Measurements from ENCODE around the gene OR10G2. TPM values are rescaled to one million over a fixed set of nuclear protein-coding genes. Genes with fewer than 3 reads are reported as not detected.

The OR10G2 gene, protein sequence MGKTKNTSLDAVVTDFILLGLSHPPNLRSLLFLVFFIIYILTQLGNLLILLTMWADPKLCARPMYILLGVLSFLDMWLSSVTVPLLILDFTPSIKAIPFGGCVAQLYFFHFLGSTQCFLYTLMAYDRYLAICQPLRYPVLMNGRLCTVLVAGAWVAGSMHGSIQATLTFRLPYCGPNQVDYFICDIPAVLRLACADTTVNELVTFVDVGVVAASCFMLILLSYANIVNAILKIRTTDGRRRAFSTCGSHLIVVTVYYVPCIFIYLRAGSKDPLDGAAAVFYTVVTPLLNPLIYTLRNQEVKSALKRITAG
- total RNA-seq (2022; extraction: Qiagen RNA extraction): not detected in 5 replicates

DNA sequence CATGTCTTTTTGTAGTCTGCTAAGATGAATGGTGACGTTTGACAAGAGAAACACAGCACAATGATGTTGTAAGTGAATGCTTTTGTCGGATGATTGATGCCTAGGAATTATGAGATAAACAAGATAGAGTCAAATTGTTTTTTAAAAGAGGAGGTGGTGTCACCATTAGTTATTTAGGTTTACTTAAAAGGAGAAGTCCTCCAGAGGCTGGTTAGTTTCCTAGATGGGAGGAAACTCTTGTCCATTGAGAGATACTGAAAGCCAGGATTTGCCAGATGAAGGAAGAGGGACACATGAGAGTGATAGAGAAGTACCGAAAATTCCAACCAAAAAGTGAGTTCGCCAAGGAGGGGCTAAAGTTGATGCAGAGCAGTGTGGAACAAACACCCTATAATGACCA lies at the start of gene OR10G2:
Gene OR10G2 (minus strand): TSS at position 101 of the 400 bp plus-strand sequence. CDS start 98 bp downstream, at position 3.

DNA sequence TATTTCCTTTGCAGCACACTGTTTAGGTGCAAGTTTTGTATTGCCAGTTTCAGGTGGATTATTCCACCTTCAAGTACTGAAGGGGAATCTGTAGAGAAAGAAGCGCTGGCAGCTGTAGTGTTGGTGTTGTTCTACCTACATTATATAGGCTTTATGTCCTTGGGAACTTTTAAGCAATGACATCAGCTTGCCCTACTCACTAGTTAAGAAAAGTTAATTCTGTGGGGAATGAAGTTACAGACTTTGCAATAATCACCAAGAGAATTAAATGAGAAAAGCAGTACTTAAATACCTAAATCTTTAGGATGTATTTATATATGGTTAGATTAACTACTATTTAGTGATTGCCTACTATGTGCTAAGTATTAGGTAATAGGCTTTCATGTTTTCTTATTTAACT lies 39.0 kb upstream of the OR10G2 start, which contains the start of gene OR4E1:
Gene OR4E1 (minus strand): TSS at position 101 of the 400 bp plus-strand sequence. CDS start 2,883 bp downstream, outside the sequence.

DNA sequence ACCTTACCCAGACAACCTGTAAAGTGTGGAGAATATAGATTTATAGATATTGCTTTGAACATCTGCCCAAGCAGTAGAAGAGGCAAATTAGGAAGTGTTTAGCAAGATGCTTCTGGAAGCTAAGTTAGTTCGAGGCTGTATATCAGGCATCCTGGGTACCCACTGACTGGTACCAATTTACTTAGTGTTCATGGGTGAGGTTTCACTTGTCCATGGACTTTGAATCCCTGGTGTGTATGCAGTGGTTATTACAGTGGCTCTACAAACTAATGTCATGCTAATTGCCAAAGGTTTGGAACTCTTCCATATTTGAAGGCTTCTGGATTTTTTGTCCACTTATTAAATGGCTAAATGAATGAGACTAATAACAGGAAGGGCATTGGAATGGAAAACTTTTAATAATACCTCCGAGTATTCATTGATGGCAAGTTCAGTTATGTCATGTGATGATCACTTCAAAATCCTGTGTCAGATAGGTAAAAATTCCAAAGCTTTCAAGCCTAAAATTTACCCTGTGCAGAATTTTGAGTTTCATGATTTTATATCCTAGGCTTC lies 18.7 kb upstream of the OR10G2 start, which contains the start of gene OR4E2:
Gene OR4E2 (plus strand): TSS at position 505 of the 555 bp plus-strand sequence. CDS start 11,248 bp downstream, outside the sequence.

Other genes starting within 250 kb of the OR10G2 start
- 37.0 to 42.1 TPM (median 38.7 TPM) in 5 replicates for gene CHD8, start 178.8 kb downstream of the OR10G2 start, total RNA-seq (2022; extraction: Qiagen RNA extraction)
- gene RAB2B, start 158.0 kb downstream of the OR10G2 start, total RNA-seq (2022; extraction: Qiagen RNA extraction): 10.7 to 17.5 TPM (median 13.0 TPM) in 5 replicates
- gene TOX4, start 157.7 kb downstream of the OR10G2 start, total RNA-seq (2022; extraction: Qiagen RNA extraction): 63.5 to 74.1 TPM (median 69.5 TPM) in 5 replicates
- 45.6 to 48.8 TPM (median 47.2 TPM) in 5 replicates for gene METTL3, start 123.6 kb downstream of the OR10G2 start, total RNA-seq (2022; extraction: Qiagen RNA extraction)
- gene SALL2, start 108.6 kb downstream of the OR10G2 start, total RNA-seq (2022; extraction: Qiagen RNA extraction): 0.49 to 0.98 TPM (median 0.69 TPM) in 5 replicates
- gene OR10G3, start 54.9 kb downstream of the OR10G2 start, total RNA-seq (2022; extraction: Qiagen RNA extraction): not detected in 5 replicates
- gene OR4E2, start 18.9 kb upstream of the OR10G2 start, total RNA-seq (2022; extraction: Qiagen RNA extraction): not detected in 5 replicates
- gene OR4E1, start 38.9 kb upstream of the OR10G2 start, total RNA-seq (2022; extraction: Qiagen RNA extraction): not detected in 5 replicates

Measured in A549 treated with Hydrocortisone at 1 μM for 4 hours (cell line).